GM06990 (cell line): Measurements from ENCODE around the gene SLC2A11.

Experiments used
- DNase-seq: peaks from one replicate; pipeline ENCODE4 v3.0.0-alpha.2; 2011; ENCODE audit not compliant: insufficient read length; ENCODE audit errors: extremely low read depth
- H3K27me3 ChIP-seq: replicated peaks from 2 replicates; pipeline ENCODE4 v1.6.0; 2011; ENCODE audit warnings: low read length; ENCODE audit not compliant: control insufficient read depth, insufficient read depth
- H3K36me3 ChIP-seq: 2 replicates; pipeline ENCODE4 v1.5.1; 2011; ENCODE audit warnings: low read length; ENCODE audit not compliant: control insufficient read depth, insufficient read depth
- H3K4me3 ChIP-seq: replicated peaks from 2 replicates; pipeline ENCODE4 v1.5.1; 2011; ENCODE audit warnings: low read depth, mild to moderate bottlenecking, control low read depth, low read length
- CTCF ChIP-seq: IDR thresholded peaks from 2 replicates; pipeline ENCODE4 v1.5.1; 2011; ENCODE audit warnings: low read length, control low read depth, mild to moderate bottlenecking, inconsistent platforms; ENCODE audit not compliant: insufficient read depth, poor library complexity, severe bottlenecking

The SLC2A11 gene

GRCh38 chr22:23841736-23842445, 15.8 kb upstream of the SLC2A11 start:
- Histone ChIP-seq H3K27me3 (no peaks in the 10 kb centered on the region; the same call in 1 of the 2 replicates), H3K4me3 (no peak overlapping the region), H3K36me3 (0 out of 2 replicates have a peak, but pooled peaks cover 3% of the 10 kb centered on the region)
- no peak for DNase-seq
- no peak for TF ChIP-seq CTCF

GRCh38 chr22:23842599-23842998, 15.1 kb upstream of the SLC2A11 start:
- Histone ChIP-seq H3K4me3 (no peak overlapping the region), H3K27me3 (no peaks in the 10 kb centered on the region; the same call in 1 of the 2 replicates), H3K36me3 (0 out of 2 replicates have a peak, but pooled peaks cover 1% of the 10 kb centered on the region)
- no peak for DNase-seq
- no peak for TF ChIP-seq CTCF

- Histone ChIP-seq H3K4me3 (no peak overlapping the region; the same call in 1 of the 2 replicates), H3K27me3 (no peaks in the 10 kb centered on the region; the same call in 1 of the 2 replicates), H3K36me3 (no peaks in the 10 kb centered on the region)
- no peak for TF ChIP-seq CTCF
- no peak for DNase-seq
Measured at GRCh38 chr22:23844739-23845202, 12.9 kb upstream of the SLC2A11 start.

DNA sequence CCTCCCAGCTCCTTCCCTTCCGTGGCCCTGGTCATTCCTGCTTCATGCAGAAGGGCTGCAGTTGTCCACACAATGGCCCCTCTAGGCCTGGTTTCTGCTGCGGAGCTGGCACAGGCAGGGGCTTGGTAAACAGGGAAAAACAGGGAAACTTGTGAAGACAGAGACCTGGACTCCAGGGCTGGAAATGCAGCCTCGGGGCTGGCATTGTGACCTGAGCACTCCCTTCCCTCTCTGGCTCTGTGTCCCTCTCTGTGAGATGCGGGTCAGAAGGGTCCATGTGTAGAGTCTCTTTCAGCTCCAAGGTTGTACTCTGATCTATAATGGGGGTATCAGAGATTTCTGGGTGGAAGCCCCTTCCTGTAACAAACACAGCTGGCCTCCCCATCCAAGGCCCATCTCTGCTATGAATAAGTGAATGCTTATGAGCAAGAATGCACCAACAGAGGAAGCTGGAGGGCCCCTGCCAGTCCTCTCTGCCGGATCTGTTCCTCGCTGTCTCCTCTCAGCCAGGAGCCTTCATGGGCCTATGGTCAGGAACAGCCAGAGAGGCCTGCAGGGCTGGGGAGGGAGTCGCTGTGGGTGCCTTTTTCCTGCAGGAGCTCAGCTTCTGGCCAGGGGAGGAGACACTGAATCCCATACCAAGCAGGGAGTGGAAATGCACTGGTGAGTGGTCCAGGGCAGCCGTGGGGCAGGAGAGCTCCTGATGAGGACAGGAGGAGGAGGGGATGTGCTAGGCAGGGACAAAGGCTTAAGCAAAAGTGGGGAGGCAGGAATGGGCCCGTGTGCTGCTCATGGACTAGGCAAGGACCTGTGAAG, 12.2 kb upstream of the SLC2A11 start:
- Histone ChIP-seq H3K36me3 (no peaks in the 10 kb centered on the region), H3K4me3 (no peak overlapping the region), H3K27me3 (no peaks in the 10 kb centered on the region; the same call in 1 of the 2 replicates)
- TF ChIP-seq CTCF = no peak
- no peak for DNase-seq

GRCh38 chr22:23846081-23846469, 11.6 kb upstream of the SLC2A11 start:
- Histone ChIP-seq H3K36me3 (no peaks in the 10 kb centered on the region), H3K4me3 (no peak overlapping the region), H3K27me3 (no peaks in the 10 kb centered on the region; the same call in 1 of the 2 replicates)
- no peak for DNase-seq
- TF ChIP-seq CTCF = no peak
